ENCODE data around the gene ZIC2.

DNA sequence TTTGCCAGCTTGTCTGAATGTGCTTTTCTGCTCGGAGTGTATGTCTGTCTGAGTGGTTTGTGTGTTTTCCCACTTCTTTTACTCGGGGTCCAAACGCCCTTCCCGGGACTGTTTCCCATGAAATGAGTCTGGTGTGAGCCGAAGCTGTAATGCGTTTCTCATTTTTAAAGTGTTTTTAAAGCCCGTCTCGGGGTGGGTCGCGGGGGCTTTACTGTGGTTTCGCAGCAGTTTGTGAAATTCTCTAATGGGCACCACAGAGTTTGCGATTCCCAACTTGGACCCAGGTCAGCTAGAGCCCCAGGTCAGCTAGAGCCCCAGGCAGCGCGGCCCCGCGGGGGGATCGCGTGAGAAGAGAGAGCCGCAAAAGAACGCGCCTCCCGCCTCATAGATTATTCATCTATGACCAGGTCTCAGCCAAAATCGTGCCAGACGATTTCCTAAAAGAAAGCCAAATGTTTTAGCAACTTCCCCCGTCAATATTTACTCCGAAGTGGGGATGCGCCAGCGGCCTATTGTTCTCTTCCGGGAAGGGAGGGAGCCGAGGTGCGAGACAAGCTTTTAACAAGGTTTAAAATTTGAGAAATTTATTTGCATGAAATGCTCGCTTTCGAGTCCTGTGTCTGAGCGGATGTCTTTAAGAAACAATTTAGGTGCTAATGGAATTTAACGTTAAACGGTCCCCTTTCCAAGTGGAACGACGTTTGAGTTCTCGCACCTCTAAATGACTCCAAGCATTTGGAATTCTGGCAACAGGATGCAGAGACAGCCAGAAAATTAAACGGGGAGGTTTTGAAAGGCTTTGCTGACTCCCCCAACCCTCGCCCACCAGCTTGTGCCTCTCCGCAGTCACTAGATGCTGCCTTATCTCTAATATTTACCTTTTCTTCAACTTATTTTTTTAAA, 2.2 kb downstream of the ZIC2 start:
- TF ChIP-seq, protein P1, sequence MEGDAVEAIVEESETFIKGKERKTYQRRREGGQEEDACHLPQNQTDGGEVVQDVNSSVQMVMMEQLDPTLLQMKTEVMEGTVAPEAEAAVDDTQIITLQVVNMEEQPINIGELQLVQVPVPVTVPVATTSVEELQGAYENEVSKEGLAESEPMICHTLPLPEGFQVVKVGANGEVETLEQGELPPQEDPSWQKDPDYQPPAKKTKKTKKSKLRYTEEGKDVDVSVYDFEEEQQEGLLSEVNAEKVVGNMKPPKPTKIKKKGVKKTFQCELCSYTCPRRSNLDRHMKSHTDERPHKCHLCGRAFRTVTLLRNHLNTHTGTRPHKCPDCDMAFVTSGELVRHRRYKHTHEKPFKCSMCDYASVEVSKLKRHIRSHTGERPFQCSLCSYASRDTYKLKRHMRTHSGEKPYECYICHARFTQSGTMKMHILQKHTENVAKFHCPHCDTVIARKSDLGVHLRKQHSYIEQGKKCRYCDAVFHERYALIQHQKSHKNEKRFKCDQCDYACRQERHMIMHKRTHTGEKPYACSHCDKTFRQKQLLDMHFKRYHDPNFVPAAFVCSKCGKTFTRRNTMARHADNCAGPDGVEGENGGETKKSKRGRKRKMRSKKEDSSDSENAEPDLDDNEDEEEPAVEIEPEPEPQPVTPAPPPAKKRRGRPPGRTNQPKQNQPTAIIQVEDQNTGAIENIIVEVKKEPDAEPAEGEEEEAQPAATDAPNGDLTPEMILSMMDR (conservative IDR thresholded peaks at IDR 0.05; ENCODE audit: low read depth, low read length), result no peak
- TF ChIP-seq EZH2 (IDR thresholded peaks at IDR 0.05; ENCODE audit: borderline replicate concordance, low read depth, low read length, poor library complexity, severe bottlenecking), result no peak

Measured in A673 (cell line).